OCI-LY1 (cell line): Measurements from ENCODE around the gene SYCN.

Source experiments
- H2AFZ ChIP-seq: fragments of 200-600 bp; sonication (generic), shearing (Covaris generic); 2 replicates; pipeline ENCODE4 v1.6.0; 2014; ENCODE audit warnings: antibody characterized with exemption, mild to moderate bottlenecking, low read length
- H3F3A ChIP-seq: fragments of 200-600 bp; sonication (generic), shearing (Covaris generic); 2 replicates; pipeline ENCODE4 v1.6.0; 2014; ENCODE audit warnings: mild to moderate bottlenecking, antibody characterized with exemption, low read length, moderate library complexity; ENCODE audit not compliant: insufficient read depth
- H3K27ac ChIP-seq: fragments of 200-600 bp; sonication (generic); 2 replicates; pipeline ENCODE4 v1.5.1; 2014; ENCODE audit warnings: low read length, mixed run types, mild to moderate bottlenecking, low read depth; ENCODE audit not compliant: poor library complexity, severe bottlenecking
- H3K27me3 ChIP-seq: fragments of 200-600 bp; sonication (generic); 2 replicates; pipeline ENCODE4 v1.6.0; 2014; ENCODE audit warnings: antibody characterized with exemption, mild to moderate bottlenecking, low read length, moderate library complexity; ENCODE audit not compliant: insufficient read depth
- H3K36me3 ChIP-seq: fragments of 200-600 bp; sonication (generic); 2 replicates; pipeline ENCODE4 v1.6.1; 2014; ENCODE audit warnings: mild to moderate bottlenecking, antibody characterized with exemption, low read length, moderate library complexity, mixed read lengths; ENCODE audit not compliant: insufficient read depth
- H3K4me1 ChIP-seq: fragments of 200-600 bp; sonication (generic); 2 replicates; pipeline ENCODE4 v1.5.1; 2014; ENCODE audit warnings: mild to moderate bottlenecking, low read length, moderate library complexity; ENCODE audit not compliant: insufficient read depth, severe bottlenecking
- H3K4me2 ChIP-seq: fragments of 200-600 bp; sonication (generic), shearing (Covaris generic); 2 replicates; pipeline ENCODE4 v1.6.1; 2014; ENCODE audit warnings: low read length
- H3K4me3 ChIP-seq: fragments of 200-600 bp; sonication (generic); 2 replicates; pipeline ENCODE4 v1.5.1; 2014; ENCODE audit warnings: low read length, low read depth, mild to moderate bottlenecking, mixed read lengths; ENCODE audit not compliant: poor library complexity, severe bottlenecking
- H3K79me2 ChIP-seq: fragments of 200-600 bp; shearing (Covaris generic); 2 replicates; pipeline ENCODE4 v1.6.1; 2016; ENCODE audit warnings: mixed run types, low read length, mixed read lengths; ENCODE audit not compliant: insufficient read depth
- H3K9ac ChIP-seq: fragments of 200-600 bp; sonication (generic), shearing (Covaris generic); 2 replicates; pipeline ENCODE4 v1.6.1; 2014; ENCODE audit warnings: mild to moderate bottlenecking, low read length, mixed read lengths
- H3K9me2 ChIP-seq: fragments of 200-600 bp; sonication (generic), shearing (Covaris generic); 2 replicates; pipeline ENCODE4 v1.6.1; 2014; ENCODE audit warnings: low read depth, mild to moderate bottlenecking, low read length, mixed read lengths
- H3K9me3 ChIP-seq: fragments of 200-600 bp; shearing (Covaris generic); 2 replicates; pipeline ENCODE4 v1.6.1; 2014; ENCODE audit warnings: low read length, mixed read lengths
- H4K20me1 ChIP-seq: fragments of 200-600 bp; sonication (generic), shearing (Covaris generic); 2 replicates; pipeline ENCODE4 v1.6.0; 2016; ENCODE audit warnings: mild to moderate bottlenecking, low read length; ENCODE audit not compliant: insufficient read depth
- CTCF ChIP-seq: fragments of 200-600 bp; sonication (generic), shearing (Covaris generic); IDR thresholded peaks from 2 replicates; pipeline ENCODE4 v1.5.1; 2017; ENCODE audit warnings: mild to moderate bottlenecking, antibody characterized with exemption, low read length, moderate library complexity, mixed read lengths
- EZH2 ChIP-seq: fragments of 200-600 bp; sonication (generic), shearing (Covaris generic); IDR thresholded peaks from 2 replicates; pipeline ENCODE4 v1.8.0; 2017; ENCODE audit warnings: borderline replicate concordance, mixed run types, mild to moderate bottlenecking, antibody characterized with exemption, low read length, moderate library complexity, mixed read lengths

The SYCN gene

GRCh38 chr19:39193803-39194202 lies 10.3 kb downstream of the SYCN start:
- no peaks in the 10 kb centered on the region for H3K9me3 ChIP-seq
- H3K4me3 ChIP-seq, result no peak overlapping the region
- no peak overlapping the region for H3K9ac ChIP-seq
- no peak overlapping the region for H2AFZ ChIP-seq
- H3F3A ChIP-seq, result no peaks in the 10 kb centered on the region
- TF ChIP-seq EZH2, result no peak
- no peak for TF ChIP-seq CTCF
- no peaks in the 10 kb centered on the region for H3K9me2 ChIP-seq
- no peaks in the 10 kb centered on the region for H3K36me3 ChIP-seq
- no peaks in the 10 kb centered on the region for H3K79me2 ChIP-seq
- no peak overlapping the region for H3K27ac ChIP-seq
- no peaks in the 10 kb centered on the region for H3K27me3 ChIP-seq
- H3K4me2 ChIP-seq, result no peak overlapping the region
- H3K4me1 ChIP-seq, result no peaks in the 10 kb centered on the region
- H4K20me1 ChIP-seq, result no peaks in the 10 kb centered on the region

GRCh38 chr19:39192846-39193245 lies 11.2 kb downstream of the SYCN start:
- TF ChIP-seq CTCF, result no peak
- TF ChIP-seq EZH2, result no peak
- H3K4me2 ChIP-seq, result no peak overlapping the region
- no peaks in the 10 kb centered on the region for H3F3A ChIP-seq
- no peak overlapping the region for H3K4me3 ChIP-seq
- no peaks in the 10 kb centered on the region for H3K9me2 ChIP-seq
- H4K20me1 ChIP-seq, result no peaks in the 10 kb centered on the region
- no peak overlapping the region for H2AFZ ChIP-seq
- no peak overlapping the region for H3K27ac ChIP-seq
- no peaks in the 10 kb centered on the region for H3K79me2 ChIP-seq
- H3K9me3 ChIP-seq, result no peaks in the 10 kb centered on the region
- H3K4me1 ChIP-seq, result no peaks in the 10 kb centered on the region
- H3K9ac ChIP-seq, result no peak overlapping the region
- H3K36me3 ChIP-seq, result no peaks in the 10 kb centered on the region
- H3K27me3 ChIP-seq, result no peaks in the 10 kb centered on the region

GRCh38 chr19:39190768-39191167 lies 13.3 kb downstream of the SYCN start:
- Histone ChIP-seq H3F3A (no peaks in the 10 kb centered on the region), H3K79me2 (no peaks in the 10 kb centered on the region), H3K9me2 (no peaks in the 10 kb centered on the region), H3K27ac (no peak overlapping the region), H3K4me3 (no peak overlapping the region), H3K4me1 (no peaks in the 10 kb centered on the region), H3K27me3 (no peaks in the 10 kb centered on the region), H2AFZ (no peak overlapping the region), H3K9ac (no peak overlapping the region), H3K4me2 (no peak overlapping the region), H3K9me3 (no peaks in the 10 kb centered on the region), H4K20me1 (no peaks in the 10 kb centered on the region), H3K36me3 (no peaks in the 10 kb centered on the region)
- TF ChIP-seq EZH2, result no peak
- TF ChIP-seq CTCF, result no peak
